Activated CD4-positive, alpha-beta T cell treated with anti-CD3 and anti-CD28 coated beads, Interleukin-2, Interleukin-4, amounts not matched to agents 100 ng/mL and 50 ng/mL, durations not matched to agents 16 hours and 8 hours (primary cell): Measurements from ENCODE around the gene RIPK4.
"Not testable (repeated sequence)": the region's sequence is repeated elsewhere in the genome, so short reads cannot be mapped to it uniquely, and the experiment has no call there.

Source experiments
- DNase-seq: peaks from one replicate; pipeline ENCODE4 v3.0.0-alpha.2; 2020; ENCODE audit warnings: low spot score

The RIPK4 gene

GRCh38 chr21:41737651-41738324 is 29.1 kb downstream of the RIPK4 start:
- DNase-seq: no peak

- DNase-seq: no peak
These were observed 30.4 kb downstream of the RIPK4 start for GRCh38 chr21:41736423-41736822.

- DNase-seq: no peak
These were observed 32.7 kb downstream of the RIPK4 start for GRCh38 chr21:41733951-41734689.

GRCh38 chr21:41731081-41731480 is 35.8 kb downstream of the RIPK4 start:
- DNase-seq: no peak

GRCh38 chr21:41730367-41730765 is 36.5 kb downstream of the RIPK4 start:
- DNase-seq: no peak

GRCh38 chr21:41729701-41730366 is 37.0 kb downstream of the RIPK4 start:
- DNase-seq: no peak

GRCh38 chr21:41727784-41728763 is 38.8 kb downstream of the RIPK4 start:
- DNase-seq: no peak

- no peak for DNase-seq
These were observed 39.7 kb downstream of the RIPK4 start for GRCh38 chr21:41726970-41727783.

GRCh38 chr21:41726630-41726969 is 40.3 kb downstream of the RIPK4 start:
- DNase-seq: no peak

GRCh38 chr21:41726058-41726558 is 40.7 kb downstream of the RIPK4 start:
- DNase-seq: no peak

- no peak for DNase-seq
These were observed 41.3 kb downstream of the RIPK4 start for GRCh38 chr21:41725421-41726031.

GRCh38 chr21:41723835-41724234 is 43.0 kb downstream of the RIPK4 start:
- not testable (repeated sequence) for DNase-seq

GRCh38 chr21:41722052-41723018 is 44.5 kb downstream of the RIPK4 start:
- DNase-seq: no peak

GRCh38 chr21:41720250-41720649 is 46.6 kb downstream of the RIPK4 start:
- no peak for DNase-seq

GRCh38 chr21:41719691-41720090 is 47.2 kb downstream of the RIPK4 start:
- no peak for DNase-seq

- DNase-seq: no peak
These were observed 49.1 kb downstream of the RIPK4 start for GRCh38 chr21:41717573-41718330.

- DNase-seq: no peak
These were observed 50.1 kb downstream of the RIPK4 start for GRCh38 chr21:41716751-41717150.

- DNase-seq: no peak
These were observed 51.1 kb downstream of the RIPK4 start for GRCh38 chr21:41715649-41716281.
